NCI-H2029 treated with DMSO at 0.1 percent for 48 hours (cell line): Measurements from ENCODE around the gene MYL12B.

ENCODE experiments used
- DNase-seq: peaks from one replicate; lab custom pipeline; 2025; lab: John Stamatoyannopoulos, UW

MYL12B gene

GRCh38 chr18:3235846-3236245 lies 26.1 kb upstream of the MYL12B start:
- DNase-seq = no peak

- no peak for DNase-seq
Measured at GRCh38 chr18:3236470-3236869, 25.5 kb upstream of the MYL12B start.

GRCh38 chr18:3238742-3239141 lies 23.2 kb upstream of the MYL12B start:
- DNase-seq = no peak

- DNase-seq = no peak
Measured at GRCh38 chr18:3245185-3245564, 16.8 kb upstream of the MYL12B start.

- DNase-seq = peak; percentile 30
Measured at GRCh38 chr18:3245853-3246634, 15.9 kb upstream of the MYL12B start.

GRCh38 chr18:3246635-3247239 lies 15.2 kb upstream of the MYL12B start:
- no peak for DNase-seq

- peak; percentile 76 for DNase-seq
Measured at GRCh38 chr18:3247240-3248061, 14.5 kb upstream of the MYL12B start, which contains the start of gene MYL12A. Gene MYL12A, plus strand, starts transcription at chr18:3247801. Its CDS starts 5,447 bp downstream, at chr18:3253248.

GRCh38 chr18:3248062-3248657 lies 13.8 kb upstream of the MYL12B start:
- DNase-seq = no peak

GRCh38 chr18:3248658-3249359 lies 13.1 kb upstream of the MYL12B start:
- no peak for DNase-seq

- no peak for DNase-seq
Measured at GRCh38 chr18:3250237-3251107, 11.5 kb upstream of the MYL12B start.

- DNase-seq = no peak
Measured at GRCh38 chr18:3251249-3251962, 10.5 kb upstream of the MYL12B start.

- DNase-seq = no peak
Measured at GRCh38 chr18:3251963-3252277, 10.0 kb upstream of the MYL12B start.

GRCh38 chr18:3252843-3253242 lies 9.1 kb upstream of the MYL12B start:
- no peak for DNase-seq

GRCh38 chr18:3254725-3255124 lies 7.2 kb upstream of the MYL12B start:
- DNase-seq = no peak

GRCh38 chr18:3255611-3256165 lies 6.2 kb upstream of the MYL12B start:
- no peak for DNase-seq

- no peak for DNase-seq
Measured at GRCh38 chr18:3256693-3257626, 5.0 kb upstream of the MYL12B start.

GRCh38 chr18:3257627-3258120 lies 4.3 kb upstream of the MYL12B start:
- DNase-seq = no peak

- DNase-seq = no peak
Measured at GRCh38 chr18:3260995-3261372, 949 bp upstream of the MYL12B start.
